GM18951 (cell line): ENCODE data around the gene EFCC1.

Experiments
- POLR2A ChIP-seq: IDR thresholded peaks from 4 replicates; pipeline ENCODE4 v1.6.1; 2011; ENCODE audit warnings: mild to moderate bottlenecking; ENCODE audit not compliant: insufficient read length, insufficient read depth; ENCODE audit errors: extremely low read depth
- in situ Hi-C: fragments of 300-500 bp; cut with MboI; formaldehyde crosslinking; loops from one replicate; pipeline ENCODE4 v1.12.0; 2022; ENCODE audit warnings: low sequenced_read_pairs, mixed read lengths, inconsistent platforms; ENCODE audit not compliant: unreplicated experiment

The EFCC1 gene

GRCh38 chr3:128999102-128999501 lies 2.0 kb upstream of the EFCC1 start:
- TF ChIP-seq POLR2A, result no peak
- in situ Hi-C loops, result no loop called here

- in situ Hi-C loops, result no loop called here
- no peak for TF ChIP-seq POLR2A
Observed at GRCh38 chr3:129000742-129001100, 383 bp upstream of the EFCC1 start.

GRCh38 chr3:129001806-129002572 lies 885 bp downstream of the EFCC1 start:
- in situ Hi-C loops, result no loop called here
- TF ChIP-seq POLR2A, result no peak

- TF ChIP-seq POLR2A, result no peak
- in situ Hi-C loops, result no loop called here
Observed at GRCh38 chr3:129002573-129003569, 1.8 kb downstream of the EFCC1 start.

- in situ Hi-C loops, result no loop called here
- no peak for TF ChIP-seq POLR2A
Observed at GRCh38 chr3:129003578-129004112, 2.5 kb downstream of the EFCC1 start.

GRCh38 chr3:129004639-129005295 lies 3.7 kb downstream of the EFCC1 start:
- no peak for TF ChIP-seq POLR2A
- in situ Hi-C loops, result no loop called here

GRCh38 chr3:129005526-129006303 lies 4.6 kb downstream of the EFCC1 start:
- in situ Hi-C loops, result no loop called here
- TF ChIP-seq POLR2A, result no peak

- TF ChIP-seq POLR2A, result no peak
- in situ Hi-C loops, result no loop called here
Observed at GRCh38 chr3:129006864-129007263, 5.8 kb downstream of the EFCC1 start.

GRCh38 chr3:129007792-129008191 lies 6.7 kb downstream of the EFCC1 start:
- TF ChIP-seq POLR2A, result no peak
- in situ Hi-C loops, result no loop called here

GRCh38 chr3:129009266-129009665 lies 8.2 kb downstream of the EFCC1 start:
- TF ChIP-seq POLR2A, result no peak
- in situ Hi-C loops, result no loop called here

GRCh38 chr3:129010310-129010956 lies 9.3 kb downstream of the EFCC1 start:
- TF ChIP-seq POLR2A, result no peak
- in situ Hi-C loops, result no loop called here

- TF ChIP-seq POLR2A, result no peak
- in situ Hi-C loops, result no loop called here
Observed at GRCh38 chr3:129013491-129013891, 12.4 kb downstream of the EFCC1 start.
